Measurements from ENCODE around the gene CLDN3.
"Not testable (repeated sequence)": the region's sequence is repeated elsewhere in the genome, so short reads cannot be mapped to it uniquely, and the experiment has no call there.

The CLDN3 gene

GRCh38 chr7:73736885-73737284 is 33.2 kb downstream of the CLDN3 start:
- DNase-seq (ENCODE audit: low read depth) = no peak

GRCh38 chr7:73735528-73735905 is 34.6 kb downstream of the CLDN3 start:
- no peak for DNase-seq (ENCODE audit: low read depth)

- DNase-seq (ENCODE audit: low read depth) = peak; percentile 73
These were observed 35.2 kb downstream of the CLDN3 start for GRCh38 chr7:73734619-73735527.

GRCh38 chr7:73732397-73732796 is 37.7 kb downstream of the CLDN3 start:
- DNase-seq (ENCODE audit: low read depth) = no peak

- DNase-seq (ENCODE audit: low read depth) = no peak
These were observed 39.6 kb downstream of the CLDN3 start for GRCh38 chr7:73730485-73730884.

GRCh38 chr7:73728551-73728950 is 41.5 kb downstream of the CLDN3 start:
- no peak for DNase-seq (ENCODE audit: low read depth)

GRCh38 chr7:73727952-73728351 is 42.1 kb downstream of the CLDN3 start:
- no peak for DNase-seq (ENCODE audit: low read depth)

GRCh38 chr7:73726083-73726466 is 44.0 kb downstream of the CLDN3 start:
- DNase-seq (ENCODE audit: low read depth) = no peak

- no peak for DNase-seq (ENCODE audit: low read depth)
These were observed 46.3 kb downstream of the CLDN3 start for GRCh38 chr7:73723813-73724212.

GRCh38 chr7:73722785-73723184 is 47.3 kb downstream of the CLDN3 start:
- no peak for DNase-seq (ENCODE audit: low read depth)

GRCh38 chr7:73722182-73722581 is 47.9 kb downstream of the CLDN3 start:
- DNase-seq (ENCODE audit: low read depth) = not testable (repeated sequence)

- DNase-seq (ENCODE audit: low read depth) = no peak
These were observed 48.7 kb downstream of the CLDN3 start for GRCh38 chr7:73721377-73721817.

- DNase-seq (ENCODE audit: low read depth) = not testable (repeated sequence)
These were observed 49.6 kb downstream of the CLDN3 start for GRCh38 chr7:73720443-73720842.

GRCh38 chr7:73719806-73720169 is 50.3 kb downstream of the CLDN3 start:
- no peak for DNase-seq (ENCODE audit: low read depth)
